Activated naive CD4-positive, alpha-beta T cell treated with anti-CD3 and anti-CD28 coated beads, Interleukin-2, amount 10 ng/mL, durations not matched to agents 7 days and 5 days (primary cell): ENCODE measurements around the gene C13orf42.
"Not testable (repeated sequence)": the region's sequence is repeated elsewhere in the genome, so short reads cannot be mapped to it uniquely, and the experiment has no call there.

Experiments used
- CTCF ChIA-PET: fragments of 350-600 bp; sonication (Branson Sonifier 250); formaldehyde crosslinking; loops from one replicate; lab custom pipeline; 2021; ENCODE audit warnings: antibody characterized with exemption; lab: Charles Lee
- DNase-seq: peaks from one replicate; pipeline ENCODE4 v3.0.0-alpha.2; 2020
- H3K27ac Mint-ChIP-seq: one replicate; pipeline ENCODE4 v1.8.0; 2021; ENCODE audit warnings: mild to moderate bottlenecking, moderate library complexity, mixed read lengths
- H3K27me3 Mint-ChIP-seq: one replicate; pipeline ENCODE4 v1.8.0; 2021; ENCODE audit warnings: mild to moderate bottlenecking, mixed read lengths
- H3K36me3 Mint-ChIP-seq: one replicate; pipeline ENCODE4 v1.8.0; 2021; ENCODE audit warnings: mixed read lengths
- H3K4me1 Mint-ChIP-seq: one replicate; pipeline ENCODE4 v1.8.0; 2021; ENCODE audit warnings: mixed read lengths
- H3K4me3 Mint-ChIP-seq: one replicate; pipeline ENCODE4 v1.8.0; 2021; ENCODE audit warnings: mild to moderate bottlenecking, moderate library complexity, mixed read lengths
- H3K9me3 Mint-ChIP-seq: one replicate; pipeline ENCODE4 v1.8.0; 2021; ENCODE audit warnings: mixed read lengths

The C13orf42 gene

DNA sequence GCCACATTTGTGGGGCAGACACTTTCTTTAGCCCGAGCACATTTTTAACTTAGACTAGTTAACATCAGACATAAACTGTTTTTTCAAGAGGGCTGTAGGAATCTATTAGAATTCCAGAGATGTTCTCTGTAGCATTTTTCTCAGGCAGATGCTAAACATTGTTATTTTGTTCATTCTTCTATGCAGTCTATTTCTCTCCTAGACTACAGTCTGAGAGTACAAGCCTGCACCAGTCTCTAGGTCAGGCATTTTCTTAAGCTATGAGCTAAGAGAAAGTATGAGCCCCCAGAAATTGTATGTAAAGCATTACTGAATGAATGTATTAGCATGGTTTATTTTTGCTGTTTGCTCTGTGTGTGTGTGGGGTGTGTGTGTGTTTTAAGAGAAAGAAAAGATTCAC lies 923 bp upstream of the C13orf42 start:
- H3K27ac Mint-ChIP-seq = no peak overlapping the region
- CTCF ChIA-PET = interaction anchor here (1.5 kb wide), 1 partner anchor 13 kb away, joined by 4 read pairs; no protein-coding TSS in a partner anchor
- no peak overlapping the region for H3K4me3 Mint-ChIP-seq
- no peaks in the 10 kb centered on the region for H3K9me3 Mint-ChIP-seq
- peaks cover 13% of the 10 kb centered on the region for H3K27me3 Mint-ChIP-seq
- DNase-seq = no peak
- H3K4me1 Mint-ChIP-seq = no peaks in the 10 kb centered on the region
- H3K36me3 Mint-ChIP-seq = no peaks in the 10 kb centered on the region

DNA sequence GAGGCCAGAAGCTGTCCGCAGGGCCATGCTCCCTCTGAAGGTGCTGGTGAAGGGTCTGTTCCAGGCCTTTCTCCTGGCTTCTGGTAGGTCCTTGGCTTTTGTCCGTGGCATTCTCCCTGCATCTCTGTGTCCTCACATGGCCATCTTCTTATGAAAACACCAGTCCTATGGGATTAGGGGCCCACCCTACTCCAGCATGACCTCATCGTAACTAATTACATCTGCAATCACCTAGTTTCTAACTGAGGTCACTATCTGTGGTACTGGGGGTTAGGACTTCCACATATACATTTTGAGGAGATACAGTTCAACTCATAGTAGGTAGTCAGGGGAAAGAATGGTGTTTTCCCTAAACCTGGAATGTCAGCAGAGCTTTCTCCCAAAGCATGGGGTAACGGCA lies 3.1 kb downstream of the C13orf42 start:
- no peaks in the 10 kb centered on the region for H3K4me1 Mint-ChIP-seq
- CTCF ChIA-PET = no interaction called here
- H3K27me3 Mint-ChIP-seq = peaks cover 12% of the 10 kb centered on the region
- H3K4me3 Mint-ChIP-seq = no peak overlapping the region
- DNase-seq = no peak
- H3K9me3 Mint-ChIP-seq = no peaks in the 10 kb centered on the region
- no peaks in the 10 kb centered on the region for H3K36me3 Mint-ChIP-seq
- no peak overlapping the region for H3K27ac Mint-ChIP-seq

DNA sequence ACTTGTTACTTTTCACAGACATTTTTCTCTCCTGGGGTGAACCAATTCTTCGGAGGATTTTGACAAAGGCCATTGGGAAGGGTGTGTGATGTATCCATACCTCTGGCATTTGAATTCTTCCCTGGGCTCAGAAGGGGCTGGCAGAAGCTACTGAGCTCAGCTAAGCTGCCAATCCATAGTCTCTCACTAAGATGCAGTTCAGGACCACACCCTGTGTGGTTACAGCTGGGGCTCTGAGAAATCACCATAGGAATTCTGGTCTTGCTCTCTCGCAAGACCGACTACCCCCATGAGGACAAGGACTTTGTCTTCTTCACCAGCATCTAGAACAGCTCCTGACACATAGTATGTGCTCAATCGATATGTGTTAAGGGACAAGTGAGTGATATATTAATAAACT lies 6.0 kb downstream of the C13orf42 start:
- Mint-ChIP-seq H3K4me3 (no peak overlapping the region), H3K27ac (no peak overlapping the region), H3K4me1 (no peaks in the 10 kb centered on the region), H3K36me3 (no peaks in the 10 kb centered on the region), H3K9me3 (no peaks in the 10 kb centered on the region), H3K27me3 (peaks cover 14% of the 10 kb centered on the region)
- DNase-seq = no peak
- CTCF ChIA-PET = interaction anchor here (1.7 kb wide), 1 partner anchor 16 kb away, joined by 4 read pairs; no protein-coding TSS in a partner anchor

DNA sequence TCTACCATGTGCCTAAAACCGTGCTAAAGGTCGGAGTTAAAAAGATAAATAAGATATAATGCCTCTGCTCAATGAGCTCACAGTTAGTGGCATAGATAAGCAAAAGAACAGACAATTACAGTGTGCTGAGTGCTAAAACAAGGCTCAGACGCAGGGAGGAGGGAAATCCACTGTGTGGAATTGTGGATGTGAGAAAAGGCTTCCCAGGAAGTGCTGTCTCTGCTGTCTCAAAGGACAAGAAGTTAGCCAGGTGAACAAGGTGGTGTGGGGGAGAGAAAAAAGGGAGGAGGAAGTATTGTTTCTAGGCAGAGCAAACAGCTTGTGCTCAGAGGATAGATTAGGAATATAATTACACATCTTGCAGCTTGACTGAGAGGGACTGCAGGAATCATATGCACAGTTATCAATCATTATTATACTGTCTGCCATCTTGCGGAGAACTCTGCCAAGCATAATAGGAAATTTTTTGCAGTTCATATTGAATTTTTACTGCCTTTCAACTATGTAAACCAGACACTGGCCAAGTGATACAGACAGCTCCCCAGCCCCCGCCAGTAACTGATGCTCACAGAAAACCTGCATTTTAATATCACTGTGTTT lies 9.3 kb downstream of the C13orf42 start:
- H3K27ac Mint-ChIP-seq = no peak overlapping the region
- H3K9me3 Mint-ChIP-seq = no peaks in the 10 kb centered on the region
- no peaks in the 10 kb centered on the region for H3K4me1 Mint-ChIP-seq
- H3K36me3 Mint-ChIP-seq = no peaks in the 10 kb centered on the region
- peaks cover 26% of the 10 kb centered on the region for H3K27me3 Mint-ChIP-seq
- CTCF ChIA-PET = interaction anchor here (1.3 kb wide), 1 partner anchor 185 kb away, joined by 3 read pairs; no protein-coding TSS in a partner anchor
- no peak overlapping the region for H3K4me3 Mint-ChIP-seq
- DNase-seq = no peak

DNA sequence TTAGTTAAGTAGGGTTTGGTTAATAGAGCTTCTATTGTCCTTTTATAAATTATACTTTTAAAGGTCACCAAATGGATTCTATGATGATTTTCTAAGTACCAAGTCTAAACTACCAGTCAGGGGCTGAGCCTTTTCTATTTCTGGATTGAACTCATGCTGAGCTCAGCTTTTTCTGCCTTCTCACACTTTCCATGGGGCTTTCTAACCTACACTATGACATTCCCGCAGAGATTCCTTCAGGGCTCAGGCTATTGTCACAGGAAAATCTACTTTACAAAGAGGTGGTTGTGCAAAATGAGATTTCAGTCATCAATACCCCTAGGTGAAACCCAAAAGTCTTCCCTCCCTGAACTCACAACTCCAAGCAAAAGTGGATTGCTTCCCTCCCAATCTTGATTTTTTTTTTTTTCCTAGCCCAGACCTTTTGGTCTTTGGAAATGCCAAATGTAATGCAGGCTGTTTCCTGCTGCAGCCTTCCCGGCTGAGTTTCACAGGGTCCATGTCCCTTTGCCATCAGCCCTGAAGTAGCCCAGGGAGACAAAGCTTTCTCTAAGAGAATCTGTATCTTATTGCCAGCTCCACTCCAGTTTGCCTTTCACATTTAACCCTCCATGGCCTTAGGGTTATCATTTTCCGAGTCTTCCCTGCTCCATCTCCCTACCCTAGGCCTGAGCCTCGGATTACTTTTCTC lies 13.6 kb downstream of the C13orf42 start:
- DNase-seq = no peak
- Mint-ChIP-seq H3K9me3 (no peaks in the 10 kb centered on the region), H3K4me3 (no peak overlapping the region), H3K36me3 (no peaks in the 10 kb centered on the region), H3K27me3 (peaks cover 12% of the 10 kb centered on the region), H3K27ac (no peak overlapping the region), H3K4me1 (no peaks in the 10 kb centered on the region)
- CTCF ChIA-PET = interaction anchor here (1.1 kb wide), 1 partner anchor 28 kb away, joined by 3 read pairs; no protein-coding TSS in a partner anchor

DNA sequence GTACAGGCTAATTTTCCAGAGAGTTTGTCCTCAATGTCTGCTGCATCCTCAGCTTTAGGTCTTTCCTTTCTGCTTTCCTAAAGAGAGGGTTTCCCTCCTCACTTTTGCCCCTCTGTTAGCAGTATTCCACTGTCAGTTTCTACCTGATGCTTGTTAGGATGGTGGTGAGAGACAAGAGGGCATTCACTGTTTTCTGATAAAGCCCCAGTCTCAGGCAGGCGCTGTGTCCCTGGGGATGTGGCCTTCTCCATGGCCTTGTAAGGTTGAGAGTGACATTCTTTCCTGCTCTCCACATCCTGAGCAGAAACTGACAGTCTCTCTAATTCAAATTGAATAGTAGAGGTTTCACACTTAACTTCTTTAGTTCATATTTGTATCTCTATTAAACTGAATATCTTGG lies 14.9 kb downstream of the C13orf42 start:
- no peaks in the 10 kb centered on the region for H3K4me1 Mint-ChIP-seq

DNA sequence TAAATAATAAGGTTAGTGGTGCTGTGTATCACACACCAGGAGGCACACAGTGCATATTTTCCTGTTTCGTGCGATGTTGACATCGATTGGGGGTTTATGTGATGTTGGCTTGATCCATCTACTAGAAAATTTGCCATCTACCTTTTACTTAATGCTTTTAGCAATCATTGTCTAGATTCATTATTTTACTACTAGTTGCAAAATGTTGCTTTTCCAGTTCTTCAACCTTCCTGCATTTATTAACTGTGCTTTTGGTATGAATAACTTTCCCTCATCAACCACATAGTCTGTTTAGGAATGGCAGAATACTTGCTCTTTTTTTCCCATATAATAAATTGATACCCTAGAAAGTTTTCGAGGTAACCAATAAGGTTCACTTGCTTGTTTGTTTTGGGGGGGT lies 17.5 kb downstream of the C13orf42 start:
- H3K27me3 Mint-ChIP-seq = peaks cover 36% of the 10 kb centered on the region
- CTCF ChIA-PET = no interaction called here
- no peak overlapping the region for H3K27ac Mint-ChIP-seq
- DNase-seq = no peak
- no peaks in the 10 kb centered on the region for H3K9me3 Mint-ChIP-seq
- no peaks in the 10 kb centered on the region for H3K4me1 Mint-ChIP-seq
- H3K36me3 Mint-ChIP-seq = no peaks in the 10 kb centered on the region
- no peak overlapping the region for H3K4me3 Mint-ChIP-seq

More for the DNA sequence above, 14.9 kb downstream of the C13orf42 start:
- Mint-ChIP-seq H3K4me3 (no peak overlapping the region), H3K36me3 (no peaks in the 10 kb centered on the region), H3K27ac (no peak overlapping the region), H3K27me3 (peaks cover 21% of the 10 kb centered on the region), H3K9me3 (no peaks in the 10 kb centered on the region)
- CTCF ChIA-PET = no interaction called here
- no peak for DNase-seq

DNA sequence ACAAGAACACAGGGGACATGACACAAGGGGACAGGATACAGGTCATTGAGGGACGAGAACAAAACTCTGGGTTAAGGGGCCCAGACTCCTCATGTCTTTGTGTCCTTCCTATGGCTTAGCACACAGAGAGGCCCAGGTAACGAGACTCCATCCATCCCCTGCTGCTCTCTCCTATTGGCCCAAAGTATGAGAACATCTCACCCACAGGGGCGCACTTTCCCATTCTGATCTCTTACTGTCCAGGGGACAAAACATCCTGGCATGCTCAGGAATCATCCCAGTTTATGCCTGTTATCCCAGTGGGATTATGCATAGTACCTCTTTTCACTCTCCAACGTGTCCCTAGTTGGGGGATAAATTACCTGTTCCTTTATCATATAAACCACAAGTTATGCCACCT lies 19.2 kb downstream of the C13orf42 start:
- CTCF ChIA-PET = no interaction called here
- Mint-ChIP-seq H3K4me1 (no peaks in the 10 kb centered on the region), H3K27ac (no peak overlapping the region), H3K4me3 (no peak overlapping the region), H3K27me3 (peaks cover 32% of the 10 kb centered on the region), H3K9me3 (no peaks in the 10 kb centered on the region), H3K36me3 (no peaks in the 10 kb centered on the region)
- DNase-seq = no peak

DNA sequence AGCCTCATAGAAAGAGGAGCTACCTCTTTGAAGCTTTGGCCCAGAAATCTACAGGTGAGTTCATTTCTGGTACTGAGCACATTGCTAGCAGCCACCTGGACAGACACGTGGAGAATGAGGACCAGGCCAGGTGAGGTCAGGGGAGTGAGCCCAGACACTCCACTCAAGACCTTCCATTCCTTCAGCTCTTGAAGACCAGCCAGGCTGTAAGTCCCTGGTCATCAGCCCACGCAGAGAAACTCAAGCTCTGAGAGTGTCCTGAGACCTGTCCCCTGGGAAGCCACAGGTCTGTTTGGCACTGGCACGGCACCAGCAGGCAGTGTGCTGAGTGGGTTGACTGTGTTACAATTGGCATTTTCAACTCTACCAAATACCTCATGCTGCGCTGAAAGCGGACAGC lies 27.4 kb downstream of the C13orf42 start:
- no peaks in the 10 kb centered on the region for H3K4me1 Mint-ChIP-seq
- CTCF ChIA-PET = interaction anchor here (2.1 kb wide), 1 partner anchor 13 kb away, joined by 5 read pairs; no protein-coding TSS in a partner anchor
- H3K4me3 Mint-ChIP-seq = no peak overlapping the region
- H3K9me3 Mint-ChIP-seq = no peaks in the 10 kb centered on the region
- no peaks in the 10 kb centered on the region for H3K36me3 Mint-ChIP-seq
- H3K27me3 Mint-ChIP-seq = peaks cover 8% of the 10 kb centered on the region
- no peak for DNase-seq
- no peak overlapping the region for H3K27ac Mint-ChIP-seq

DNA sequence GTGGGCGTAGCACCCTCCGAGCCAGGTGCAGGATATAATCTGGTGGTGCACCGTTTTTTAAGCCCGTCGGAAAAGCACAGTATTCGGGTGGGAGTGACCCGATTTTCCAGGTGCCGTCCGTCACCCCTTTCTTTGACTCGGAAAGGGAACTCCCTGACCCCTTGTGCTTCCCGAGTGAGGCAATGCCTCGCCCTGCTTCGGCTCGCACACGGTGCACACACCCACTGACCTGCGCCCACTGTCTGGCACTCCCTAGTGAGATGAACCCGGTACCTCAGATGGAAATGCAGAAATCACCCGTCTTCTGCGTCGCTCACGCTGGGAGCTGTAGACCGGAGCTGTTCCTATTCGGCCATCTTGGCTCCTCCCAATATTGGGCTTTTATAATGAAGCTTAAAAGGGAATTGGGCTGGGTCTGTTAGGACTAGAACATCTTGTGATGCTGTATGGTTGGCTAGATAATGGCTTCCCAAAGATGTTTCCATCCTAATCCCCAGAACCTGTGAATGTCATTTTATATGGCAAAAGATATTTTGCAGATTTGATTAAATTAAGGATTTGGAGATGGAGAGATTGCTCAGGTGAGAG lies 30.5 kb downstream of the C13orf42 start:
- H3K4me3 Mint-ChIP-seq = not testable (repeated sequence)

DNA sequence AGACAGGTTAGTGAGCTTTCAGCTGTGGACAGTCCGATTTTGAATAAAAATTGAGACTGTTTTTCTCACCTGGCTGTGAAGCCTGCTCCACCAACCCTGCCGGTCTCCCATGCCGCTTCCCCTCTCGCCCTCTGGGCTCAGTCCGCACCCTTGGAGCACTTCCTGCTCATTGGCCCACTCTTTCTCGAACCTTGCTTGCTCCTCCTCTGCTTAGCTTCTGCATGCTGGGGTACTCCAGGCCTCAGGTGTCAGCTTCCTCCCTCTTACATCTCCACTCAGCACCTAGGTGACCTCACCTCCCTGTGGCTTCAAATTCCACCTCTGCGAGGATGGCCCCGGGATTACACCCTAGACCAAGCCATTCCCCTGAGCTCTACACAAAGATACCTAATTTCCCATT lies 39.6 kb downstream of the C13orf42 start:
- no peak overlapping the region for H3K27ac Mint-ChIP-seq
- CTCF ChIA-PET = interaction anchor here (1.1 to 3.9 kb wide), 6 partner anchors 11 to 1095 kb away, joined by 3 to 14 read pairs (median 4); no protein-coding TSS in a partner anchor
- peaks cover 35% of the 10 kb centered on the region for H3K4me1 Mint-ChIP-seq
- no peaks in the 10 kb centered on the region for H3K36me3 Mint-ChIP-seq
- H3K9me3 Mint-ChIP-seq = no peaks in the 10 kb centered on the region
- no peak for DNase-seq
- H3K27me3 Mint-ChIP-seq = peaks cover 10% of the 10 kb centered on the region
- H3K4me3 Mint-ChIP-seq = no peak overlapping the region

More for the DNA sequence above, 30.5 kb downstream of the C13orf42 start:
- DNase-seq, CTCF ChIA-PET, H3K36me3 Mint-ChIP-seq, H3K27ac Mint-ChIP-seq, H3K4me1 Mint-ChIP-seq, H3K27me3 Mint-ChIP-seq, H3K9me3 Mint-ChIP-seq: not testable (repeated sequence)

DNA sequence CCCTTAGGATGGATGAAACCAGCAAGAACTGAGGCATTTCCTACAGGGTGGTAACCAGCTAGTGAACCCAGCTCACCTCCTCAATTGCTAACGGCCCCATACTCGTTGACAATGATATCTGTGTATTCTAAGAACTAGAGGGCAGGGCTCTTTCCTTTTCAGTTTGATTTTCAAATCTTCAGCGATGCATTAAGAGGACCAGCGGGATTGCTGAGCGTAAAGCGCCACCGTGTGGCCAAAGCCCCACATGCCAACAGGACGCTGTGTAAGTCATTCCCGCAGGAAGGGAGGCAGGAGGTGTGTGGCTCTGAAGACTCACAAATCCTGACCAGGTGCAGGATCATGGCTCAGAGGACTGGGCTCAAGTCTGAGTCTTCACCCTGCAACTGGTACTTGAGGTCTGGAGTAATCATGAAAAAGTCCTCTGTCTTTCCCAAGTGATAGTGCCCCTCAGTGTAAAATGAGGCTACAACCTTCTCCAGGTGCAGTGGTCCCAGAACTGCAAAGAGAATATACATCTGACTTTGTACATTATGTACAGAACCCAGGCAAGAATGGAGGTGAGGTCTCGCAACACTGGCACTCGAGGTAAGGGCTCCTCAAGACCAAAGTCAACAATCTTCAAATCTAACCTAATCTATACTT lies 40.9 kb downstream of the C13orf42 start:
- CTCF ChIA-PET = interaction anchor here (0.6 to 3.9 kb wide), 24 partner anchors 9 to 1266 kb away, joined by 3 to 19 read pairs (median 3); partner anchors contain the start of gene C13orf42
- peak; percentile 88 for DNase-seq
- Mint-ChIP-seq H3K4me3 (no peak overlapping the region), H3K36me3 (no peaks in the 10 kb centered on the region), H3K9me3 (no peaks in the 10 kb centered on the region), H3K27ac (peak overlapping the region; percentile 30), H3K27me3 (peaks cover 22% of the 10 kb centered on the region), H3K4me1 (peaks cover 35% of the 10 kb centered on the region)

DNA sequence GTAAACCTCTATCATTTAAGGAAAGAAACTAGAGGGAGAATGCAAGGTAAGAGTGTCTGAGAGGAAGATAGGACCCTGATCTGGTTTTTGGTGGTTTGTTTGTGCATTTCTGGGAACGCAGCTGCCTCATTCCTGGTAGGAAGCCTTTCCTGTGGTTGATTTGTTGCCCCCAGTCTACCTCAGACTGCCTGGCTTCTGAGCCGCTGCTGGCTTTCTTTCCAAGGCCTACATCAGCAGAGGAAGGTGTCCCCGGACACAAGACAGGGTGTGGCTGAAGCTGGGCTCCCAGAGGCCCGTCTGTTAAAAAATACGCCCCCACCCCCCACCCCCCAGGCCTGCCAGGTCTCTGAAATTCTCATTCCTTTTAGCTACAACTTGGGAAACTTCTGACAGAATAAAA lies 42.6 kb downstream of the C13orf42 start:
- Mint-ChIP-seq H3K27ac (no peak overlapping the region), H3K4me1 (peaks cover 35% of the 10 kb centered on the region), H3K36me3 (no peaks in the 10 kb centered on the region), H3K4me3 (no peak overlapping the region), H3K27me3 (peaks cover 29% of the 10 kb centered on the region), H3K9me3 (no peaks in the 10 kb centered on the region)
- DNase-seq = no peak
- CTCF ChIA-PET = interaction anchor here (0.6 to 2.4 kb wide), 10 partner anchors 9 to 1091 kb away, joined by 3 to 19 read pairs (median 4); no protein-coding TSS in a partner anchor

DNA sequence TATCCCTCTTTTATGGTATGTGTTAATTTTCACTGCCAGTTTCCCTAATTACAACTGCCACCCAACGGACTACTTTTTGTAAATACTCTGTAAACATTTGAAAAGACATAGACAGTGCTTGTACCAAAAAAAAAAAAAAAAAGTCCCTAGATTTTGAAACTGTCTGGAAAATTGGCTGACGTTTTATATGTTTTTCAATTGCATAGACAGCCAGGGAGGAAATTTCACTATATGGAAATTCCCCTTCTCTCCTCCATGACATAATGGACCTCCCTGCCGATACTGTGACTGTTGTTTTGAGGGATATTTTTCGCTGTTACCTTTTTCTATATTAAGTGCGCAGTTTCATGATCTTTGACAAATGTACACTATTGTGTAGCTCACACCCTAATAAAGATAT lies 43.4 kb downstream of the C13orf42 start:
- H3K36me3 Mint-ChIP-seq = no peaks in the 10 kb centered on the region
- CTCF ChIA-PET = interaction anchor here (0.7 to 1.2 kb wide), 2 partner anchors 32 to 56 kb away, joined by 3 read pairs; no protein-coding TSS in a partner anchor
- no peak for DNase-seq
- H3K4me3 Mint-ChIP-seq = no peak overlapping the region
- H3K4me1 Mint-ChIP-seq = peaks cover 35% of the 10 kb centered on the region
- peaks cover 33% of the 10 kb centered on the region for H3K27me3 Mint-ChIP-seq
- no peaks in the 10 kb centered on the region for H3K9me3 Mint-ChIP-seq
- no peak overlapping the region for H3K27ac Mint-ChIP-seq
